Measurements from ENCODE around the gene RPLP2.

GRCh38 chr11:802018-802617 lies 7.6 kb upstream of the RPLP2 start:
- TF ChIP-seq CTCF (optimal IDR thresholded peaks at IDR 0.05 in 1 of 3, IDR thresholded peaks at IDR 0.05 in 1 of 3, conservative IDR thresholded peaks at IDR 0.05 in 1 of 3; ENCODE audit: extremely low read depth in 1 of 3, insufficient read depth in 2 of 3, low read length in 3 of 3): no peak
- TF ChIP-seq EZH2 (IDR thresholded peaks at IDR 0.05; ENCODE audit: low read length): no peak
